ENCODE results near the gene ANTXRL. TPM values are rescaled to one million over a fixed set of nuclear protein-coding genes. Genes with fewer than 3 reads are reported as not detected.

Gene ANTXRL
- total RNA-seq, 2 experiments from 2014 or later: not detected

DNA sequence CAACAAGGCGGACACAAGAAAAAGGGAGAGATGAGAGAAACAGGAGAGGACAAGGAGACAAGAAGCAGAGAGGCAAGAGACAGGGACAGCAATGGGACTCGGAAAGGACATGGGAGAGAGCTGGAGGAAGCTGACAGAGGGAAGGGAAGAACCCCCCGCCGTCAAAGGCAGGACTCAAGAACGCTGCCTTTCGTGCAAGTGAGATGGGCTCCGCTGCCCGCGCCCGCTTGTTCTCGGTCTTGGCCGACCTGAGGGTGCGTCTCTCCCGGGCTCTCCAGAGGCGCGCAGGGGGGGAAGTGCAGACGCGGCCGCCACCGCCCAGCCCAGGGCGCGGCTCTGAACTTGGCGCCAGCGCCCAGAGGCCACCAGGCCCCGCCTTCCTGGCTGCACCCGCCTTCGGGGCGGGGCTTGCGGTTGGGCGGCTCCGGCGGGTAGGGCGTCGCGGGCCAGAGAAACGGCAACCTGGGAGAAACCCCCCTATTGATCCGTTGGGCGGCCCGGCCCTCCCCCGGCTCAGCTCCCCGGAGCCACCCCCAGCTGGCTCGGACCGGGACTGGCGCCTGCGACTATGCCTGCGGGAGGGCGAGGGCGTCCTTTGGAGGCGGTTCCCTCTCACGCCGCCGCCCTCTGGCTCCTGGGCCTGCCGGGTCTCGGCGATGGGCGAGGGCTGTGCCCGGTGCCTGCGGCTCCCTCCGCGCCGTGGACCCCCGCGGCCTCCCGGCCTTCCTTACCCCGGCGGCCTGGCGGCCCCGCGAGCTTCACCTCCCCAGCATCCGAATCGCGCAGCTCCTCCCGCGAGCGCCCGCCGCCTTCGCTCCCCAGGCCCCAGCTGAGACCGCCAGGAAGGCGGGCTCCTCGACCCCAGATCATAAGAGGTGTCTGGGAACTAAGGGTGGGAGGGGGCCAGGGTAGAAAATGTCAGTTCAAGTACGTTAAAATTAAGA lies 2.2 kb upstream of the ANTXRL start:
- ATAC-seq: peak; percentile 88
- CTCF ChIA-PET: interaction anchor here (1.0 to 1.8 kb wide), 2 partner anchors 16 to 1095 kb away, joined by 4 to 11 read pairs; no protein-coding TSS in a partner anchor

DNA sequence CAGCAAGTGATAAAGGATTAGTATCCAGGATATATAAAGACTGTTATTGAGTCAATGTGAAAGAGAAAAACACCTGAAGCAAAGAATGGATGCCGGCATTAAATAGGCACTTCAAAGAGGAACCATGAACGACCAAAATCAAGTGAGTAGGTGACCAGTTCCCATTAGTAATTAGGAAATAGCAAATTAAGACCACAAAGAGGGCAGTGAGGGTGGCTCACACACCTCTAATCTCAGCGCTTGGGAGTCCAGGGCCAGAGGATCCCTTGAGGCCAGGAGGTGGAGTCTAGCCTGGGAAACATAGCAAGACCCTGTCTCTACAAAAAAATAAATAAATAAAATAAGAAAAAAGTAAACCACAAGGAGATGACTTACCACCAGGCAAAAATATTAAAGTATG lies 1.5 kb upstream of the ANTXRL start:
- Mint-ChIP-seq H3K27me3 (ENCODE audit: low read depth) (peaks cover 20% of the 10 kb centered on the region), H3K27ac (peak overlapping the region; percentile 87), H3K9me3 (ENCODE audit: insufficient read depth) (no peaks in the 10 kb centered on the region), H3K4me1 (ENCODE audit: low read depth) (peaks cover 34% of the 10 kb centered on the region), H3K36me3 (ENCODE audit: low read depth) (no peaks in the 10 kb centered on the region), H3K4me3 (peak overlapping the region; percentile 78)
- DNase-seq (no peak), ATAC-seq (no peak)
- CTCF ChIA-PET: interaction anchor here (1.0 kb wide), 1 partner anchor 17 kb away, joined by 4 read pairs; no protein-coding TSS in a partner anchor
- POLR2A ChIA-PET: interaction anchor here (1.8 to 1.9 kb wide), 2 partner anchors 16 to 1095 kb away, joined by 7 to 9 read pairs; no protein-coding TSS in a partner anchor

More for the DNA sequence above, 2.2 kb upstream of the ANTXRL start:
- DNase-seq: peak; percentile 84
- Mint-ChIP-seq H3K27me3 (ENCODE audit: low read depth) (peaks cover 21% of the 10 kb centered on the region), H3K4me1 (ENCODE audit: low read depth) (peaks cover 34% of the 10 kb centered on the region), H3K9me3 (ENCODE audit: insufficient read depth) (no peaks in the 10 kb centered on the region), H3K27ac (peak overlapping the region; percentile 87), H3K4me3 (peak overlapping the region; percentile 78), H3K36me3 (ENCODE audit: low read depth) (no peaks in the 10 kb centered on the region)
- POLR2A ChIA-PET: interaction anchor here (1.8 to 1.9 kb wide), 2 partner anchors 16 to 1096 kb away, joined by 7 to 9 read pairs; no protein-coding TSS in a partner anchor

- ChIA-PET CTCF (no interaction called here), POLR2A (interaction anchor here (1.8 to 1.9 kb wide), 2 partner anchors 17 to 1094 kb away, joined by 7 to 9 read pairs; no protein-coding TSS in a partner anchor)
- no peaks in the 10 kb centered on the region for H3K36me3 Mint-ChIP-seq (ENCODE audit: low read depth)
- no peak for DNase-seq
- peaks cover 19% of the 10 kb centered on the region for H3K27me3 Mint-ChIP-seq (ENCODE audit: low read depth)
- ATAC-seq: no peak
- no peaks in the 10 kb centered on the region for H3K9me3 Mint-ChIP-seq (ENCODE audit: insufficient read depth)
- peaks cover 30% of the 10 kb centered on the region for H3K4me1 Mint-ChIP-seq (ENCODE audit: low read depth)
- H3K4me3 Mint-ChIP-seq: no peak overlapping the region
- no peak overlapping the region for H3K27ac Mint-ChIP-seq
These were observed 704 bp upstream of the ANTXRL start for GRCh38 chr10:46285966-46286620.

DNA sequence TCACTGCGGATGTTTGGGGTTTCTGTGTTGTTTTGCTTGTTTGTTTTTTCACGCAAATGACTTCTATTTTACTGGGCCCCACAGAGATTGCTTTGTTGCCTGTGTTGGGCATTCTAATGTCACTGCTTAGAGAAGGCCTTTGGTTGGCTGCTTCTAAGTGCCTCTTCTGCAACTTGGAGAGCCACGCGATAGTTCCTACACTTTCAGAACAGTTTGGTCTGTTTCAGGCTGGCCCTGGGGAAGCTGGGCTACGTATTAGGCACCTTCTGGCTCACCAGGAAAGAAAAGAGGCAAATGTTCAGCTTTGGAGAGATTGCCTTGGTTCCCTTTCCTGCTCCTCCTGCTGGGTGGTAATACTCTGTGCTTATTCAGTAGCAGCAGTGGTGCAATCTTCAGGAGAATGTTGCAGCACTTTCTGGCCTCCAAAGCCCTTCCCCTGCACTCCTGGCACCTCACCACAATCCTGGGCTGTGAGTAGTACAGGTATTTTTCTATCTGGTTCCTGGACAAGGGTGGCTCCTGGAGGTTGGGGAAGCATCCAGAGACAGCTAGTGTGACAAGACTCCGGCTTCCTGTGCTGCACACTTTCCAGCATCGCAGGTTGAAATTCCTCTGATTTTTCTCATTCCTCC lies 1.2 kb downstream of the ANTXRL start:
- no peak overlapping the region for H3K4me3 Mint-ChIP-seq
- CTCF ChIA-PET: no interaction called here
- no peaks in the 10 kb centered on the region for H3K9me3 Mint-ChIP-seq (ENCODE audit: insufficient read depth)
- POLR2A ChIA-PET: no interaction called here
- no peak overlapping the region for H3K27ac Mint-ChIP-seq
- H3K27me3 Mint-ChIP-seq (ENCODE audit: low read depth): peaks cover 10% of the 10 kb centered on the region
- ATAC-seq: no peak
- no peak for DNase-seq
- no peaks in the 10 kb centered on the region for H3K36me3 Mint-ChIP-seq (ENCODE audit: low read depth)
- H3K4me1 Mint-ChIP-seq (ENCODE audit: low read depth): peaks cover 20% of the 10 kb centered on the region

GRCh38 chr10:46288601-46289206 lies 1.9 kb downstream of the ANTXRL start:
- DNase-seq: no peak
- no peak for ATAC-seq
- POLR2A ChIA-PET: no interaction called here
- no peak overlapping the region for H3K27ac Mint-ChIP-seq
- CTCF ChIA-PET: no interaction called here
- H3K9me3 Mint-ChIP-seq (ENCODE audit: insufficient read depth): no peaks in the 10 kb centered on the region
- no peaks in the 10 kb centered on the region for H3K36me3 Mint-ChIP-seq (ENCODE audit: low read depth)
- peaks cover 14% of the 10 kb centered on the region for H3K4me1 Mint-ChIP-seq (ENCODE audit: low read depth)
- peaks cover 10% of the 10 kb centered on the region for H3K27me3 Mint-ChIP-seq (ENCODE audit: low read depth)
- H3K4me3 Mint-ChIP-seq: no peak overlapping the region

DNA sequence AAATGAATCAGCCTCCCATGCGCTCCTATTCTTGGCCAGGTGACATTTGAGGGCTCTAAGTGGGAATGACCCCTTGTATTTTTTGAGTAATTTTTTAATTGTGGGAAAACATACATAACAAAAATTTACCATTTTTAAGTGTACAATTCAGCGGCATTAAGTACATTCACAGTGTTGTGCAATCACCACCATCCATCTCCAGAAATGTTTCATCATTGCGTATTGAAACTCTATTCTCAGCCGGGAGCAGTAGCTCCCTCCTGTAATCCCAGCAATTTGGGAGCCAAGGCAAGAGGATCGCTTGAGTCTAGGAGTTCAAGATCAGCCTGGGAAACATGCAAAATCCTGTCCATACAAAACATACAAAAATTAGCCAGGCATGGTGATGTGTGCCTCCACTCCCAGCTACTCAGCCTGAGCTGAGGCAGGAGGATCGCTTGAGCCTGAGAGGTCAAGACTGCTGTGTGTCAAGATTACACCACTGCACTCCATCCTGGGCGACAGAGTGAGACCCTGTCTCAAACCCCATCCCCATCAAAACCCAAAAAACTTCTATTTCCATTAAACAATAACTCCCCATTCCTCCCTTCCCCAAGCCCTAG lies 2.5 kb downstream of the ANTXRL start:
- H3K27ac Mint-ChIP-seq: no peak overlapping the region
- CTCF ChIA-PET: no interaction called here
- DNase-seq (no peak), ATAC-seq (no peak)
- H3K9me3 Mint-ChIP-seq (ENCODE audit: insufficient read depth): no peaks in the 10 kb centered on the region
- H3K27me3 Mint-ChIP-seq (ENCODE audit: low read depth): peaks cover 10% of the 10 kb centered on the region
- peaks cover 9% of the 10 kb centered on the region for H3K4me1 Mint-ChIP-seq (ENCODE audit: low read depth)
- H3K4me3 Mint-ChIP-seq: no peak overlapping the region
- H3K36me3 Mint-ChIP-seq (ENCODE audit: low read depth): no peaks in the 10 kb centered on the region
- POLR2A ChIA-PET: no interaction called here

GRCh38 chr10:46290101-46290886 lies 3.5 kb downstream of the ANTXRL start:
- Mint-ChIP-seq H3K27me3 (ENCODE audit: low read depth) (peaks cover 10% of the 10 kb centered on the region), H3K4me1 (ENCODE audit: low read depth) (peaks cover 4% of the 10 kb centered on the region), H3K9me3 (ENCODE audit: insufficient read depth) (no peaks in the 10 kb centered on the region), H3K36me3 (ENCODE audit: low read depth) (no peaks in the 10 kb centered on the region), H3K4me3 (no peak overlapping the region), H3K27ac (no peak overlapping the region)
- POLR2A ChIA-PET: interaction anchor here (0.9 kb wide), 1 partner anchor 24 kb away, joined by 3 read pairs; no protein-coding TSS in a partner anchor
- CTCF ChIA-PET: no interaction called here
- ATAC-seq (no peak), DNase-seq (no peak)

GRCh38 chr10:46291817-46292572 lies 5.2 kb downstream of the ANTXRL start:
- no peaks in the 10 kb centered on the region for H3K36me3 Mint-ChIP-seq (ENCODE audit: low read depth)
- ATAC-seq (no peak), DNase-seq (no peak)
- POLR2A ChIA-PET: interaction anchor here (1.2 kb wide), 1 partner anchor 1088 kb away, joined by 4 read pairs; no protein-coding TSS in a partner anchor
- no peak overlapping the region for H3K27ac Mint-ChIP-seq
- CTCF ChIA-PET: interaction anchor here (1.2 kb wide), 1 partner anchor 23 kb away, joined by 3 read pairs; no protein-coding TSS in a partner anchor
- H3K9me3 Mint-ChIP-seq (ENCODE audit: insufficient read depth): no peaks in the 10 kb centered on the region
- H3K4me1 Mint-ChIP-seq (ENCODE audit: low read depth): no peaks in the 10 kb centered on the region
- no peak overlapping the region for H3K4me3 Mint-ChIP-seq
- peaks cover 10% of the 10 kb centered on the region for H3K27me3 Mint-ChIP-seq (ENCODE audit: low read depth)

DNA sequence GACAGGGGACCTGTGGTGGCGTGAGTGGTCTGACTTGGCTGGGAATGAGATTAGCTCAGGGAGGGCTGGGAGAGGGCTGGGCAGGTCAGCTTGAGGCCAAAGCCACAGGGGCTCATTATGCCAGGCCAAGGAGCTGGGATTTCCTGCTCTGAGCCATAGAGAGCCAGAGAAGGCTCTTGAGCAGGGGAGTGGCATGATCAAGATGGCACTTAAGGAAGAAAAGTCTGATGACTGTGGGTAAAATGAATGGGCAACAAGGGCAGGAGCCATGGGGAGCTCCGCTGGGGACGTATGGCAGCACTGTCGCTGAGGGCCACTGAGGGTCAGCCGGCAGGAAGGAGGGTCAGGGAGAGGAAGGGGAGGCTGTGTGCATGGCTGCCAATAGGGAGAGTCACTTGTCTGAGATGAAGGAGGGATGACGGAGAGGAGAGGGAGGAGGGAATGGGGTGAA lies 5.8 kb downstream of the ANTXRL start:
- Mint-ChIP-seq H3K27ac (no peak overlapping the region), H3K4me1 (ENCODE audit: low read depth) (no peaks in the 10 kb centered on the region), H3K27me3 (ENCODE audit: low read depth) (peaks cover 10% of the 10 kb centered on the region), H3K9me3 (ENCODE audit: insufficient read depth) (no peaks in the 10 kb centered on the region), H3K4me3 (no peak overlapping the region), H3K36me3 (ENCODE audit: low read depth) (no peaks in the 10 kb centered on the region)
- ChIA-PET CTCF (no interaction called here), POLR2A (no interaction called here)
- no peak for DNase-seq
- ATAC-seq: no peak

GRCh38 chr10:46293228-46293627 lies 6.4 kb downstream of the ANTXRL start:
- Mint-ChIP-seq H3K4me1 (ENCODE audit: low read depth) (peaks cover 4% of the 10 kb centered on the region), H3K36me3 (ENCODE audit: low read depth) (no peaks in the 10 kb centered on the region), H3K27ac (no peak overlapping the region), H3K27me3 (ENCODE audit: low read depth) (peaks cover 10% of the 10 kb centered on the region), H3K4me3 (no peak overlapping the region), H3K9me3 (ENCODE audit: insufficient read depth) (no peaks in the 10 kb centered on the region)
- DNase-seq (no peak), ATAC-seq (no peak)
- ChIA-PET POLR2A (no interaction called here), CTCF (no interaction called here)
